Fibroblast of the aortic adventitia (primary cell): ENCODE data around the gene SLC13A2. TPM values are rescaled to one million over a fixed set of nuclear protein-coding genes. Genes with fewer than 3 reads are reported as not detected.
"Not testable (repeated sequence)": the region's sequence is repeated elsewhere in the genome, so short reads cannot be mapped to it uniquely, and the experiment has no call there.

Experiments
- DNase-seq: peaks from one replicate; pipeline ENCODE4 v3.0.0-alpha.2; 2010; ENCODE audit warnings: low read depth
- H3K4me3 ChIP-seq: 2 replicates; pipeline ENCODE4 v1.5.1; 2011; ENCODE audit warnings: low read depth, mild to moderate bottlenecking, control low read depth, low read length, moderate library complexity
- total RNA-seq: library from RNA; depleted of rRNA; stranded (reverse); fragments of >200 nt; gene quantifications from 2 replicates; pipeline ENCODE4 v1.2.3, GENCODE V29; 2012; ENCODE audit warnings: low replicate concordance
- TF ChIP-seq, protein P1 (sequence below): IDR thresholded peaks from 2 replicates; pipeline ENCODE4 v1.5.1; 2011; ENCODE audit warnings: mild to moderate bottlenecking, low read length, control low read depth, inconsistent platforms; ENCODE audit not compliant: insufficient read depth

The SLC13A2 gene
- total RNA-seq, 1 donor, result not detected

- H3K4me3 ChIP-seq, result no peak overlapping the region
- TF ChIP-seq, protein P1, sequence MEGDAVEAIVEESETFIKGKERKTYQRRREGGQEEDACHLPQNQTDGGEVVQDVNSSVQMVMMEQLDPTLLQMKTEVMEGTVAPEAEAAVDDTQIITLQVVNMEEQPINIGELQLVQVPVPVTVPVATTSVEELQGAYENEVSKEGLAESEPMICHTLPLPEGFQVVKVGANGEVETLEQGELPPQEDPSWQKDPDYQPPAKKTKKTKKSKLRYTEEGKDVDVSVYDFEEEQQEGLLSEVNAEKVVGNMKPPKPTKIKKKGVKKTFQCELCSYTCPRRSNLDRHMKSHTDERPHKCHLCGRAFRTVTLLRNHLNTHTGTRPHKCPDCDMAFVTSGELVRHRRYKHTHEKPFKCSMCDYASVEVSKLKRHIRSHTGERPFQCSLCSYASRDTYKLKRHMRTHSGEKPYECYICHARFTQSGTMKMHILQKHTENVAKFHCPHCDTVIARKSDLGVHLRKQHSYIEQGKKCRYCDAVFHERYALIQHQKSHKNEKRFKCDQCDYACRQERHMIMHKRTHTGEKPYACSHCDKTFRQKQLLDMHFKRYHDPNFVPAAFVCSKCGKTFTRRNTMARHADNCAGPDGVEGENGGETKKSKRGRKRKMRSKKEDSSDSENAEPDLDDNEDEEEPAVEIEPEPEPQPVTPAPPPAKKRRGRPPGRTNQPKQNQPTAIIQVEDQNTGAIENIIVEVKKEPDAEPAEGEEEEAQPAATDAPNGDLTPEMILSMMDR, result no peak
- no peak for DNase-seq
These were observed 7.4 kb upstream of the SLC13A2 start for GRCh38 chr17:28466001-28466400.

DNA sequence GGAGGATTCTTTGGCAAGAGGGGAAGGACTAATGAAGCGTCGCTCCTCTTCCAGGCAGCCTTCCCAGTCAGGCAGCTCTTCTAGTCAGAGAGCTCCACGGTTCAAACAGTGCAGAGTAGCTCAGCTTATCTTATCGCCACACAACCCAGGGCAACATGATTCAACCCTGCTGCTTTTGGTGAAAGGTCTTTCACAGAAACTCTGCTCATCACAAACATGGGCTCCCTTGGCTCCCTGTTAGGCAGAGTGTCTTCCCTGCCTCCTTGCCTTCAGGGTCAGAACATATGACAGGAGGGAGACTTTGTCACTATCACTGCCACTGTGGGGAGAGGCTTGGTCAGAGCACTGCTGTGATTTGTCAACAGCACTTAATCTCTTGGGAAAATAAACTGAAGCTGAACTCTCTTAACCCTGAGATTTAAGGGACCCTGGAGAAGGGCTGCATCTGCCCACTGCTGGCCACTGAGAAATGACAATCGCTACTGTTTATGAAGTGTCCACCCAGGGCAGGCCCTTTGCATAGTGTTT, 6.9 kb upstream of the SLC13A2 start:
- DNase-seq, result peak; percentile 34
- TF ChIP-seq, protein P1, result no peak
- no peak overlapping the region for H3K4me3 ChIP-seq

- H3K4me3 ChIP-seq, result no peak overlapping the region
- TF ChIP-seq, protein P1, result no peak
- peak; percentile 65 for DNase-seq
These were observed 5.9 kb upstream of the SLC13A2 start for GRCh38 chr17:28467456-28468025.

DNA sequence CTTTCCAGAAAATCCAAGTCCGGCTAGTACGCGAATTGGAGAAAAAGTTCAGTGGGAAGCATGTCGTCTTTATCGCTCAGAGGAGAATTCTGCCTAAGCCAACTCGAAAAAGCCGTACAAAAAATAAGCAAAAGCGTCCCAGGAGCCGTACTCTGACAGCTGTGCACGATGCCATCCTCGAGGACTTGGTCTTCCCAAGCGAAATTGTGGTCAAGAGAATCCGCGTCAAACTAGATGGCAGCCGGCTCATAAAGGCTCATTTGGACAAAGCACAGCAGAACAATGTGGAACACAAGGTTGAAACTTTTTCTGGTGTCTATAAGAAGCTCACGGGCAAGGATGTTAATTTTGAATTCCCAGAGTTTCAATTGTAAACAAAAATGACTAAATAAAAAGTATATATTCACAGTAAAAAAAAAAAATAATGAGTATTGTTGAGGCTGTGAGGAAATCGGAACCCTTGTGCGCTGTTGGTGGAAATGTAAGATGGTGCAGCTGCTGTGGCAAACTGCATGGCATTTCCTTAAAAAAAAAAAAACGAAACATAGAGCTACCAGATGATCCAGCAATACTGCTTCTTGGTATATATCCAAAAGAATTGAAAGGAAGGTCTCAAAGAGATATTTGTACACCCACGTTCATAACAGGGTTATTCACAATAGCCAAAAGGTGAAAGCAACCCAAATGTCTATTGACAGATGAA, 5.3 kb upstream of the SLC13A2 start:
- not testable (repeated sequence) for DNase-seq, H3K4me3 ChIP-seq

- no peak for DNase-seq
- H3K4me3 ChIP-seq, result no peak overlapping the region
- TF ChIP-seq, protein P1, result no peak
These were observed 4.7 kb upstream of the SLC13A2 start for GRCh38 chr17:28468781-28469180.

- no peak for DNase-seq
- TF ChIP-seq, protein P1, result no peak
These were observed 4.1 kb upstream of the SLC13A2 start for GRCh38 chr17:28469376-28469775.

GRCh38 chr17:28470266-28470913, 3.1 kb upstream of the SLC13A2 start:
- DNase-seq, result no peak
- no peak overlapping the region for H3K4me3 ChIP-seq
- TF ChIP-seq, protein P1, result no peak

More at GRCh38 chr17:28469376-28469775, 4.1 kb upstream of the SLC13A2 start:
- no peak overlapping the region for H3K4me3 ChIP-seq
